ENCODE measurements around the gene PPP1R2.

The PPP1R2 gene

DNA sequence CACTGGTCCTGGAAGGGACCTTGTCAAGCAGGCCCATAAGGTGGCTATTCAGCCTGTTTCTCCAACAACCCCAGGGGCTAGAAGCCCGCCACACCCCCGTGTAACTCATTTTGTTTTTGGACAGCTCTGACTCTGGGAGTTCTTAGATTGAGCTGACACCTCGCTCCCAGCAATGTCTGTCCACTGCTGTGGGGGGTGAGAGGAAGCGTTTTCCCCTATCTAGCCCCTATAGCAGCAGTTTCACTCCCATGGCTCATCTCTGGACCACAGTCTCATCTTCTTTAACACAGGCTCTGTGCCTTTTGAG is 1.1 kb upstream of the PPP1R2 start:
- H3K27me3 ChIP-seq (ENCODE audit: control insufficient read depth in 5 of 5, insufficient read depth in 4 of 5, low read length in 5 of 5), result no peaks in the 10 kb centered on the region
- peaks cover 8 to 64% (median 46%) of the 10 kb centered on the region in 5 donors for H3K4me1 ChIP-seq (ENCODE audit: control insufficient read depth in 5 of 5, insufficient read depth in 5 of 5, low read length in 5 of 5)
- H3K9ac ChIP-seq (ENCODE audit: low read length in 5 of 5), result peak overlapping the region in 2 of 5 donors; percentile 64 to 78
- peak overlapping the region in 4 of 5 donors; percentile 13 to 88 (median 81) for H3K4me3 ChIP-seq (ENCODE audit: low read depth in 1 of 5, low read length in 5 of 5)
- H3K9me3 ChIP-seq (ENCODE audit: control insufficient read depth in 5 of 5, low read length in 5 of 5), result no peaks in the 10 kb centered on the region
- peak overlapping the region; percentile 80 for H3K27ac ChIP-seq (ENCODE audit: low read depth, low read length)
- H3K36me3 ChIP-seq (ENCODE audit: control insufficient read depth in 5 of 5, insufficient read depth in 5 of 5, low read length in 5 of 5), result no peaks in the 10 kb centered on the region

DNA sequence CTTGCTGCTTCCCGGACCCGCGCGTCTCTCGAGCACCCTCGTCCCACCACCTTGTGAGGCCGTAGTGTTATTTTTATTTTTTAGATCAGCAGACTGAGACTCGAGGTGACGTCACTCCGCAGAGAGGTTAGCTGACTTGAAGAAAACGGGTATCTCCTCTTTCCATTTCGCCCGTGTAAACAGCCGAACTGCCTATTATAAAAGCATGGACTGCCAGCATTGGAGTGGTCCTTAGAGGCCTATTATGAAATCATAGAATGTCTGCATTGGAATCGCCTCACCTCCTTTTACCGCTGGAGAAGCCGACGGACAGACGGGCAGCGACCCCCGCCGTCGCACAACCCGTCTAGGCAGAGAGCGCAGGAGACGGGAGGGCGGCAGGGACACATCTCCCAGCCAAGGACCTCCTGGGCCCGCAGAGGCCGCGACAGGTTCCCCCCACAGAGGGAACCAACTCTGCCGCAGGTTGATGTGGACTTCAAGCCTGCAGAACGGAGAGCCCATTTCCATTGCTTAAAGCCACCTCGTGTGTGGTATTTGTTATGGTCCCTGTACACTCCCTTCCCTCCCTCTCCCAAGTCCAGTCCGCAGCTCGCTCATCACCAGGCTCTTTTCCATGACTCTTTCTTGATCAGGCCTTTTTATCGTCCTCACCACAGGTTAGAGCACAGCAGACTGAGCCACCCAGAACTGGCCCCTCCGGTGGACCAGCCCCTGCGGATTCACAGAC is 540 bp upstream of the PPP1R2 start:
- H3K27me3 ChIP-seq (ENCODE audit: control insufficient read depth in 5 of 5, insufficient read depth in 4 of 5, low read length in 5 of 5), result no peaks in the 10 kb centered on the region
- no peaks in the 10 kb centered on the region for H3K36me3 ChIP-seq (ENCODE audit: control insufficient read depth in 5 of 5, insufficient read depth in 5 of 5, low read length in 5 of 5)
- peak overlapping the region; percentile 80 for H3K27ac ChIP-seq (ENCODE audit: low read depth, low read length)
- peak overlapping the region; percentile 19 to 78 (median 64) for H3K9ac ChIP-seq (ENCODE audit: low read length in 5 of 5)
- peaks cover 8 to 65% (median 46%) of the 10 kb centered on the region in 5 donors for H3K4me1 ChIP-seq (ENCODE audit: control insufficient read depth in 5 of 5, insufficient read depth in 5 of 5, low read length in 5 of 5)
- peak overlapping the region; percentile 76 to 92 (median 86) for H3K4me3 ChIP-seq (ENCODE audit: low read depth in 1 of 5, low read length in 5 of 5)
- H3K9me3 ChIP-seq (ENCODE audit: control insufficient read depth in 5 of 5, low read length in 5 of 5), result no peaks in the 10 kb centered on the region

DNA sequence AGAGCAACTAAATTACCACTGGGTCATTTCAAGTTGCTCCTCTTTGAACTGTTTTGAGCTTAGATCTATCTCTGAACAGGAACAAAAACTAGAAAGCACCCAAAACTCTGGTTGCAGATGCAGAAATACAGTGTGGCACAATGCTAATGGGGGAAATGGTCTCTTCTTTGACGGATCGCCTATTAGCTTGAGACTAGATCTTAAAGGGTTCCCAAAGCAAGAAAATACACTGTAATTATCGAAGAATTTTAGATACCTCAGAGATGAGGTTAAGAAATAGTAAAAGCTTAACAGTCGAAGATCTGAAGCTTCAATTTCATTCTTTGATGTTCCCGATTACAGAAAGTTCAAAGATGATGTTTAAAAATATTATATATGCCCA is 818 bp downstream of the PPP1R2 start:
- peak overlapping the region; percentile 80 for H3K27ac ChIP-seq (ENCODE audit: low read depth, low read length)
- peaks cover 8 to 69% (median 46%) of the 10 kb centered on the region in 5 donors for H3K4me1 ChIP-seq (ENCODE audit: control insufficient read depth in 5 of 5, insufficient read depth in 5 of 5, low read length in 5 of 5)
- no peaks in the 10 kb centered on the region for H3K27me3 ChIP-seq (ENCODE audit: control insufficient read depth in 5 of 5, insufficient read depth in 4 of 5, low read length in 5 of 5)
- peak overlapping the region; percentile 63 to 92 (median 80) for H3K9ac ChIP-seq (ENCODE audit: low read length in 5 of 5)
- H3K9me3 ChIP-seq (ENCODE audit: control insufficient read depth in 5 of 5, low read length in 5 of 5), result no peaks in the 10 kb centered on the region
- H3K36me3 ChIP-seq (ENCODE audit: control insufficient read depth in 5 of 5, insufficient read depth in 5 of 5, low read length in 5 of 5), result no peaks in the 10 kb centered on the region
- peak overlapping the region; percentile 76 to 92 (median 86) for H3K4me3 ChIP-seq (ENCODE audit: low read depth in 1 of 5, low read length in 5 of 5)

DNA sequence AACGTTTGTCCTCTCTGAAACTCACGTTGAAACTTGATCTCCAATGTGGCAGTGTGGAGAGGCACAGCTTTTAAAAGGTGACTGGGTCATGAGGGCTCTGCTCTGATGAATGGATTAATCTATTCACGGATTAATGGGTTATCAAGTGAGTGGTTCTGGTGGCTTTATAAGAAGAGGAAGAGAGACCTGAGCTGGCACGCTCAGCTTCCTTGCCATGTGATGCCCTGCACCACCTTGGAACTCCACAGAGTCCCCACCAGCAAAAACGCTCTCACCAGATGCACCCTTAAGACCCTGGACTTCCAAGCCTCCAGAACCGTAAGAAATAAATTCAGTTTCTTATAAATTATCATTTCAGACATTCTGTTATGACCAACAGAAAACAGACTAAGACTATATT is 2.6 kb downstream of the PPP1R2 start:
- H3K27me3 ChIP-seq (ENCODE audit: control insufficient read depth in 5 of 5, insufficient read depth in 4 of 5, low read length in 5 of 5), result no peaks in the 10 kb centered on the region
- H3K36me3 ChIP-seq (ENCODE audit: control insufficient read depth in 5 of 5, insufficient read depth in 5 of 5, low read length in 5 of 5), result no peaks in the 10 kb centered on the region
- no peak overlapping the region for H3K9ac ChIP-seq (ENCODE audit: low read length in 5 of 5)
- no peak overlapping the region for H3K27ac ChIP-seq (ENCODE audit: low read depth, low read length)
- H3K4me3 ChIP-seq (ENCODE audit: low read depth in 1 of 5, low read length in 5 of 5), result no peak overlapping the region
- H3K9me3 ChIP-seq (ENCODE audit: control insufficient read depth in 5 of 5, low read length in 5 of 5), result no peaks in the 10 kb centered on the region
- H3K4me1 ChIP-seq (ENCODE audit: control insufficient read depth in 5 of 5, insufficient read depth in 5 of 5, low read length in 5 of 5), result peaks cover 8 to 56% (median 46%) of the 10 kb centered on the region in 5 donors

DNA sequence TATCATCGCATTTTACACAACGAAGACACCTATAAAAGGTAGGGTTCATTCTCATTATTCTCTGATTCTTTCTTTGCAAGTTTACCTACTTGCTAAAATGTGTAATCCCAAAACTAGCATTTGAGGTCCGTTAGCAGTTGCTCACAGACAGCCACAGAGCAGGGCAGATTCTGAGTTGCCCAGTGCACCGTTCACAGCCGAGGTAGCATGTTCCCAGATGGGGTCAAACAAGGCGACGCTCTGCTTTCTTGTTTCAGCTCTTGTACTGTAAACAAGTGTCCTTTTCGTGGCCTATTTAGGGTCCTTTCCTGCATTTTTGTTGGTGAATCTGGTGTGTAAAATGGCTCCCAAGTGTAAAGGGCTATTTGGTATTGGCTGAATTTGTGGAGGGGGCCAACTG is 3.1 kb downstream of the PPP1R2 start:
- no peak overlapping the region for H3K4me3 ChIP-seq (ENCODE audit: low read depth in 1 of 5, low read length in 5 of 5)
- peaks cover 8 to 55% (median 46%) of the 10 kb centered on the region in 5 donors for H3K4me1 ChIP-seq (ENCODE audit: control insufficient read depth in 5 of 5, insufficient read depth in 5 of 5, low read length in 5 of 5)
- H3K9me3 ChIP-seq (ENCODE audit: control insufficient read depth in 5 of 5, low read length in 5 of 5), result no peaks in the 10 kb centered on the region
- H3K27ac ChIP-seq (ENCODE audit: low read depth, low read length), result no peak overlapping the region
- no peaks in the 10 kb centered on the region for H3K36me3 ChIP-seq (ENCODE audit: control insufficient read depth in 5 of 5, insufficient read depth in 5 of 5, low read length in 5 of 5)
- H3K27me3 ChIP-seq (ENCODE audit: control insufficient read depth in 5 of 5, insufficient read depth in 4 of 5, low read length in 5 of 5), result no peaks in the 10 kb centered on the region
- no peak overlapping the region for H3K9ac ChIP-seq (ENCODE audit: low read length in 5 of 5)

DNA sequence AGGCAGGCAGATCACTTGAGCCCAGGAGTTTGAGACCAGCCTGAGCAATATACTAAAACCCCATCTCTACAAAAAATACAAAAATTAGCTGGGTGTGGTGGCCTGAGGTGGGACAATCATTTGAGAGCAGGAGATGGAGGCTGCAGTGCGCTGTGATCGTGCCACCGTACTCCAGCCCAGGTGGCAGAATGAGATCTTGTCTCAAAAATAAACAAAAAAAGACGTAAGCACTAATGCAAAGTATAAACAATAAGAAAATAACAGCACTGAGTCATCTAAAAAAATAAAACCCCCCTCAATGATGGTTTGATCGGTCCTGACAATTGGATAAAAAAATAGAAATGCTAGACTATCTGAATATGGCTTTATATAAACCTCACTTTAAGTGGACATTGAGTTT is 3.6 kb downstream of the PPP1R2 start:
- Histone ChIP-seq H3K4me1 (ENCODE audit: control insufficient read depth in 5 of 5, insufficient read depth in 5 of 5, low read length in 5 of 5) (peaks cover 6 to 49% (median 41%) of the 10 kb centered on the region in 5 donors), H3K4me3 (ENCODE audit: low read depth in 1 of 5, low read length in 5 of 5) (no peak overlapping the region), H3K36me3 (ENCODE audit: control insufficient read depth in 5 of 5, insufficient read depth in 5 of 5, low read length in 5 of 5) (no peaks in the 10 kb centered on the region), H3K27ac (ENCODE audit: low read depth, low read length) (no peak overlapping the region), H3K9ac (ENCODE audit: low read length in 5 of 5) (no peak overlapping the region), H3K27me3 (ENCODE audit: control insufficient read depth in 5 of 5, insufficient read depth in 4 of 5, low read length in 5 of 5) (no peaks in the 10 kb centered on the region), H3K9me3 (ENCODE audit: control insufficient read depth in 5 of 5, low read length in 5 of 5) (no peaks in the 10 kb centered on the region)

DNA sequence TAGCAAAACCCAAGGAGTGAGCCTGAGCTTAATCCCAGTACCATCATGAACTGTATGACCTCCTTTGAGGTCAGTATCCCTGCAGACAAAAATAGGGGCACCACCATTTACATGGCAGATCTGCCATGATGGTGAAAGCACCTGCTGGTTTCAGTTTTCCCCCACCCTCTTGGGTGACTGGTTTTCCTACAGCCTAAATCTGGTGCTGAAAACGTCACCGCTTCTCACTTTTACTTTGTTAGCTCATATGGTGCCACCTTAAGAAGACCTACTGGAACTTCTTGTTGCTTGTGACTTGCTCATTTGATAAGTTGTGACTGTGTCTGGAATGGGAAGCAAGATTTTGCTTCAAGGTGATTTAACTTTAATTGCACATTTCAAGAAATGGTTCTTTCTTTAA is 5.1 kb downstream of the PPP1R2 start:
- Histone ChIP-seq H3K27me3 (ENCODE audit: control insufficient read depth in 5 of 5, insufficient read depth in 4 of 5, low read length in 5 of 5) (no peaks in the 10 kb centered on the region), H3K4me1 (ENCODE audit: control insufficient read depth in 5 of 5, insufficient read depth in 5 of 5, low read length in 5 of 5) (peaks cover 4 to 37% (median 31%) of the 10 kb centered on the region in 5 donors), H3K27ac (ENCODE audit: low read depth, low read length) (no peak overlapping the region), H3K9me3 (ENCODE audit: control insufficient read depth in 5 of 5, low read length in 5 of 5) (no peaks in the 10 kb centered on the region), H3K4me3 (ENCODE audit: low read depth in 1 of 5, low read length in 5 of 5) (no peak overlapping the region), H3K9ac (ENCODE audit: low read length in 5 of 5) (no peak overlapping the region), H3K36me3 (ENCODE audit: control insufficient read depth in 5 of 5, insufficient read depth in 5 of 5, low read length in 5 of 5) (no peaks in the 10 kb centered on the region)

DNA sequence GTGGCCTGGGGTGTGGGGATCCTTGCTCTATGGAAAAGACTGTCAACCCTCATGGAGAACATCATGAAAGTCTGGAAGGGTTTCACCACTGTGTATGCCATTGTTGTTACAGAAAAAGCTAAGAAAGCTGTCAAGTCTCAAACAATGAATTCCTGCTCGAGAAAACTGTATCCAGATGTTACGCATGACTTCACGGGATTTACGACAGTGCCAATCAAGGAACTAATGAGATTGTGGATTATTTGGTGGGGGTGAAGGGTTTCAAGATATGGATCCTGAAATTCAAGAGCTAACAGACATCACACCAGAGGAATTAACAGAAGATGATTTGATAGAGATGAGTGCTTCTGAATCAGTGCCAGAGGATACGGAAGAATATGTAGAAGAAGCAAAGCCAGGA is 7.8 kb downstream of the PPP1R2 start:
- Histone ChIP-seq H3K4me3 (ENCODE audit: low read depth in 1 of 5, low read length in 5 of 5) (no peak overlapping the region), H3K4me1 (ENCODE audit: control insufficient read depth in 5 of 5, insufficient read depth in 5 of 5, low read length in 5 of 5) (peaks cover 0 to 16% (median 11%) of the 10 kb centered on the region in 5 donors), H3K9ac (ENCODE audit: low read length in 5 of 5) (no peak overlapping the region), H3K9me3 (ENCODE audit: control insufficient read depth in 5 of 5, low read length in 5 of 5) (no peaks in the 10 kb centered on the region), H3K27me3 (ENCODE audit: control insufficient read depth in 5 of 5, insufficient read depth in 4 of 5, low read length in 5 of 5) (no peaks in the 10 kb centered on the region), H3K36me3 (ENCODE audit: control insufficient read depth in 5 of 5, insufficient read depth in 5 of 5, low read length in 5 of 5) (no peaks in the 10 kb centered on the region), H3K27ac (ENCODE audit: low read depth, low read length) (no peak overlapping the region)

DNA sequence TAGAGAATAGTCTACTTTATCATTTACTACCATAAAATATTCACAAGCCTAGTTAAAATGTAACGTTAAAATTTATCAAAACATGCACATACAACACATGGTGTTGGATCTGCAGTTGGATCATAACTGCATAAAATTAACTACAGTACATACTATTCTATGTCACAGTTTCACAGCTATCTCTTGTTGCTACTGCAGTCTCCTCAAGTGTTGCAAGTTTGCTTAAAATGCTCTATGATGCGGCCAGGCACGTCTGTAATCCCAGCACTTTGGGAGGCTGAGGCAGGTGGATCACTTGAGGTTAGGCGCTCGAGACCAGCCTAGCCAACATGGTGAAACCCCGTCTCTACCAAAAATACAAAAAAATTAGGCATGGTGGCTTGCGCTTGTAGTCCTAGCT is 10.3 kb downstream of the PPP1R2 start:
- no peak overlapping the region for H3K9ac ChIP-seq (ENCODE audit: low read length in 5 of 5)
- peaks cover 0 to 6% (median 2%) of the 10 kb centered on the region in 5 donors for H3K36me3 ChIP-seq (ENCODE audit: control insufficient read depth in 5 of 5, insufficient read depth in 5 of 5, low read length in 5 of 5)

DNA sequence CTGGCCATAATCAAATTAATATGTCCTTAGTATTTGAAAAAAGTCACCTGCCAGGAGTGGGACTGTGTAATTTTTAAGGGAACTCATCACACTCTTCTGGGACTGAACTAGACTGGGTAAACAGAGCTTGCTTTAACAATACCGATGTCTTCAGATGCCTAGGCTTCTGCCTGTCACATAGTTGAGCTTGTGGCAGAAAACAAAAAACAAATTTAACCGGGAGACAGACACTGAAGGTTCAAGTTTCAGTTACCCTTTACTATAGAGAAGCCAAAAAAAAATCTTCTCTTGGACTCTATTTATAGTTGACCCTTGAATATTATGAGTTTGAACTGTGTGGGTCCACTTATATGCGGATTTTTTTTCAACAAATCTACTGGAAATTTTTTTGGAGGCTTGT is 10.8 kb downstream of the PPP1R2 start:
- H3K4me1 ChIP-seq (ENCODE audit: control insufficient read depth in 5 of 5, insufficient read depth in 5 of 5, low read length in 5 of 5), result peaks cover 0 to 6% (median 0%) of the 10 kb centered on the region in 5 donors
- H3K9me3 ChIP-seq (ENCODE audit: control insufficient read depth in 5 of 5, low read length in 5 of 5), result no peaks in the 10 kb centered on the region
- H3K4me3 ChIP-seq (ENCODE audit: low read depth in 1 of 5, low read length in 5 of 5), result no peak overlapping the region

More for the DNA sequence above, 10.3 kb downstream of the PPP1R2 start:
- peaks cover 0 to 6% (median 2%) of the 10 kb centered on the region in 5 donors for H3K4me1 ChIP-seq (ENCODE audit: control insufficient read depth in 5 of 5, insufficient read depth in 5 of 5, low read length in 5 of 5)
- H3K27me3 ChIP-seq (ENCODE audit: control insufficient read depth in 5 of 5, insufficient read depth in 4 of 5, low read length in 5 of 5), result no peaks in the 10 kb centered on the region
- H3K27ac ChIP-seq (ENCODE audit: low read depth, low read length), result no peak overlapping the region
- no peaks in the 10 kb centered on the region for H3K9me3 ChIP-seq (ENCODE audit: control insufficient read depth in 5 of 5, low read length in 5 of 5)
- H3K4me3 ChIP-seq (ENCODE audit: low read depth in 1 of 5, low read length in 5 of 5), result no peak overlapping the region

More for the DNA sequence above, 10.8 kb downstream of the PPP1R2 start:
- H3K36me3 ChIP-seq (ENCODE audit: control insufficient read depth in 5 of 5, insufficient read depth in 5 of 5, low read length in 5 of 5), result peaks cover 0 to 6% (median 2%) of the 10 kb centered on the region in 5 donors
- H3K27ac ChIP-seq (ENCODE audit: low read depth, low read length), result no peak overlapping the region
- no peak overlapping the region for H3K9ac ChIP-seq (ENCODE audit: low read length in 5 of 5)
- no peaks in the 10 kb centered on the region for H3K27me3 ChIP-seq (ENCODE audit: control insufficient read depth in 5 of 5, insufficient read depth in 4 of 5, low read length in 5 of 5)
